Measurements from ENCODE around the gene KMT2B.

Gene KMT2B

DNA sequence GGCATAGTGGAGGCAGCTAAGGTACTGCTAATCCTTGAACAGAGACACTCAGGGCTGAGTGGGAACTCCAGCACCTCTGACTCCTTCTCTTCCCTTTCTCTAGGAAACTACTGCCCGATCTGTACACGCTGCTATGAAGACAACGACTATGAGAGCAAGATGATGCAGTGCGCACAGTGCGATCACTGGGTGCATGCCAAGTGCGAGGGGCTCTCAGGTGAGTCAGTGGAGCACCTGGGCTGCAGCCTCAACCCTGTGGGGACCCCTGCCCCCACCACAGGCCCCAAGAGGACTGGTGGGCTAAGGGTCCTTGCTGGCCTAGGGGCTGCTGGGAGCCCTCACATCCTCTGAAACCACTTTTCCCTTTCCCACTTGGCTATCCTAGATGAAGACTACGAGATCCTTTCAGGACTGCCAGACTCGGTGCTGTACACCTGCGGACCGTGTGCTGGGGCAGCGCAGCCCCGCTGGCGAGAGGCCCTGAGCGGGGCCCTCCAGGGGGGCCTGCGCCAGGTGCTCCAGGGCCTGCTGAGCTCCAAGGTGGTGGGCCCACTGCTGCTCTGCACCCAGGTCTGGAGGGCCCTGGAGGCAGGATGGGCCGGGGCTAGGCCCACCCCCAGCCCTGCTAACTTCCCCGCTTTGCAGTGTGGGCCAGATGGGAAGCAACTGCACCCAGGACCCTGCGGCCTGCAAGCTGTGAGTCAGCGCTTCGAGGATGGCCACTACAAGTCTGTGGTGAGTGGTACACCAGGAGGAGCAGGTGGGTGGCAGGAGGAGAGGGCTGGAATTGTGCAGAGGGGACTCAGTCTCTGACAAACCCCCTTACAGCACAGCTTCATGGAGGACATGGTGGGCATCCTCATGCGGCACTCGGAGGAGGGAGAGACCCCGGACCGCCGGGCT, 9.5 kb downstream of the KMT2B start:
- DNase-seq (ENCODE audit: low read depth) = no peak

DNA sequence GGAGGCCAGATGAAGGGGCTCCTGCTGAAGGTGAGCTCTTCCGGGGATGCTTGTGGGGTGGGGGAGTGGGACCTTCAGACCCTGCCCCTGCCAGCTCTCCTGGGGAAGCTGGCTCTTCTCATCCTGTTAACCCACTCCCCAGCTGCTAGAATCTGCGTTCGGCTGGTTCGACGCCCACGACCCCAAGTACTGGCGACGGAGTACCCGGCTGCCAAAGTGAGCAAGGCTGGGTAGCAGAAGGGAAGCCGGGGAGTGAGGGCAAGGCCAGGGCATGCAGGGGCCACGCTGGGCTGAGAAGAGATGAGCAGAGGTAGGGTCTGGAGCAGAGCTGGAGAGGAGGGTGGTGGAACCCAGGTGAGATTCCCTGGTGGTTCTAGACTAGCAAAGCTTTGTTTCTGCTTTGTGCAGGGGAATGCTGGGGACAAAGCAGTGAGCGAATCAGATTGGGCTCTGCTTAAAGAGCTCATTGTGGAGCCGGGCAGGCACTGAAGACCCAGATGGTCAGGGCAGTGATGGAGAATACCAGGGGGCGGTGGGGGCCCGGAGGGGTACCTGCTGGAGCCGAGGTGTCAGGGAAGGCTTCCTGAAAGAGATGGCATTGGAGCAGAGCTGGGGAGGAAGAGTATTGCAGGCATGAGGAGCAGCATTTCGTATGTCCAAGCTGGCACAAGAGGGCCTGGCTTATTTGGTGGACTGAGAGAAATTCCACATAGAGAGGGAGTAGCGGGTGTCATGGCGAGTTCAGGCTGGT, 10.3 kb downstream of the KMT2B start:
- no peak for DNase-seq (ENCODE audit: low read depth)

GRCh38 chr19:35729021-35729420, 11.2 kb downstream of the KMT2B start:
- DNase-seq (ENCODE audit: low read depth) = no peak

DNA sequence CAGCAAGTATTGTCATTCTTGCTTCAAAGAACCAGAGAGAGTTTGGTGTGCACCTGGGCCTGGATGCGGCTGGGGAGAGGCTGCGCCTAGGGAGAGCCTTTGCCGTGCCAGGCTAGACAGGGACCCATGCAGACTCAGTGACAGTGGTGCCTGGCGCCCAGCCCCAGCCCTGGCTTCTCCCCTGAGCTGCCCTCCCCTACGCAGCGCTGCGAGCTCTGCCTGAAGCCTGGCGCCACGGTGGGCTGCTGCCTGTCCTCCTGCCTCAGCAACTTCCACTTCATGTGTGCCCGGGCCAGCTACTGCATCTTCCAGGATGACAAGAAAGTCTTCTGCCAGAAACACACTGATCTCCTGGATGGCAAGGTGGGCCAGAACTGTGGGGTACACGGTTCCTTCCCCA, 12.0 kb downstream of the KMT2B start:
- no peak for DNase-seq (ENCODE audit: low read depth)

GRCh38 chr19:35730326-35730725, 12.5 kb downstream of the KMT2B start:
- no peak for DNase-seq (ENCODE audit: low read depth)

GRCh38 chr19:35731353-35731752, 13.6 kb downstream of the KMT2B start:
- DNase-seq (ENCODE audit: low read depth) = no peak

DNA sequence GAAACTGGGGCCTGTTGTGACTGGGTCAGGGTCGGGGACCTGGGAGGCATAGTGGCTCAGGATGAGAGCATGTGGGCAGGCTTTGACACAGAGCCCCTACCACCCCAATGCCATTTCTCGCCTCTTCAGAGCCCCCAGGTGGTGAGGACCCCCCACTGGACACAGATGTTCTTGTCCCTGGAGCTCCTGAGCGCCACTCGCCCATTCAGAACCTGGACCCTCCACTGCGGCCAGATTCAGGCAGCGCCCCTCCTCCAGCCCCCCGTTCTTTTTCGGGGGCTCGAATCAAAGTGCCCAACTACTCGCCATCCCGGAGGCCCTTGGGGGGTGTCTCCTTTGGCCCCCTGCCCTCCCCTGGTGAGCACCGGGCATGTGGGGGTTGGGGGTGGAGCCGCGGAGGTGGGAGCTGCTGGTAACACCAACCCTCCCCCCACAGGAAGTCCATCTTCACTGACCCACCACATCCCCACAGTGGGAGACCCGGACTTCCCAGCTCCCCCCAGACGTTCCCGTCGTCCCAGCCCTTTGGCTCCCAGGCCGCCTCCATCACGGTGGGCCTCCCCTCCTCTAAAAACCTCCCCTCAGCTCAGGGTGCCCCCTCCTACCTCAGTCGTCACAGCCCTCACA, 14.1 kb downstream of the KMT2B start:
- no peak for DNase-seq (ENCODE audit: low read depth)

- DNase-seq (ENCODE audit: low read depth) = no peak
Observed at GRCh38 chr19:35732540-35733179, 14.9 kb downstream of the KMT2B start.

DNA sequence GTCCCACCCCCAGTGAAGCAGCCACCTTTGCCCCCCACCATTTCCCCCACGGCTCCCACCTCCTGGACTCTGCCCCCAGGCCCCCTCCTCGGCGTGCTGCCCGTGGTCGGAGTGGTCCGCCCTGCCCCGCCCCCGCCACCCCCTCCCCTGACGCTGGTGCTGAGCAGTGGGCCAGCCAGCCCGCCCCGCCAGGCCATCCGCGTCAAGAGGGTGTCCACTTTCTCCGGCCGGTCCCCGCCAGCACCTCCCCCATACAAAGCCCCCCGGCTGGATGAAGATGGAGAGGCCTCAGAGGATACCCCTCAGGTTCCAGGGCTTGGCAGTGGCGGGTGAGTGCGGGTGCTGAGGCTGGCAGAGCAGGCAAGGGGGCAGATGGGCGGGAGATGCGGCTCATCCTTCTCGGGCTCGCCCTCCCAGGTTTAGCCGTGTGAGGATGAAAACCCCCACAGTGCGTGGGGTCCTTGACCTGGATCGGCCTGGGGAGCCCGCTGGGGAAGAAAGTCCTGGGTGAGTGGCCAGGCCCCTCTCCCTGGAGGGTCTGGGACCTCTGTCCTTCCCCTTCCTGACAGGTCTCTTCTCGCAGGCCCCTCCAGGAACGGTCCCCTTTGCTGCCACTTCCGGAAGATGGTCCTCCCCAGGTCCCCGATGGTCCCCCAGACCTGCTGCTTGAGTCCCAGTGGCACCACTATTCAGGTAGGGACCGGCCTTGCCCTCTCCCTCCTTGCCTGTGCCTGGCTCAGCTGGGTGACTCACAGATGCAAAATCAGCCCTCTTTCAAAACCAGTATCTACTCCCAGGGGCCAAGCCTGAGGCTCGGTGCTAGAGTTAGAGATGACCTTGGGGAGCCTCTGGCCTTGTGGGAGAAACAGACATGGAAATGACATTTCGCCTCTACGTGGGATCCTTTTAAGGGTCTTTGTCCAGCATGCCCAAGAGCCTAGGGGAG, 15.7 kb downstream of the KMT2B start:
- DNase-seq (ENCODE audit: low read depth) = no peak

GRCh38 chr19:35734273-35734672, 16.5 kb downstream of the KMT2B start:
- DNase-seq (ENCODE audit: low read depth) = no peak

- no peak for DNase-seq (ENCODE audit: low read depth)
Observed at GRCh38 chr19:35734889-35735288, 17.1 kb downstream of the KMT2B start.

DNA sequence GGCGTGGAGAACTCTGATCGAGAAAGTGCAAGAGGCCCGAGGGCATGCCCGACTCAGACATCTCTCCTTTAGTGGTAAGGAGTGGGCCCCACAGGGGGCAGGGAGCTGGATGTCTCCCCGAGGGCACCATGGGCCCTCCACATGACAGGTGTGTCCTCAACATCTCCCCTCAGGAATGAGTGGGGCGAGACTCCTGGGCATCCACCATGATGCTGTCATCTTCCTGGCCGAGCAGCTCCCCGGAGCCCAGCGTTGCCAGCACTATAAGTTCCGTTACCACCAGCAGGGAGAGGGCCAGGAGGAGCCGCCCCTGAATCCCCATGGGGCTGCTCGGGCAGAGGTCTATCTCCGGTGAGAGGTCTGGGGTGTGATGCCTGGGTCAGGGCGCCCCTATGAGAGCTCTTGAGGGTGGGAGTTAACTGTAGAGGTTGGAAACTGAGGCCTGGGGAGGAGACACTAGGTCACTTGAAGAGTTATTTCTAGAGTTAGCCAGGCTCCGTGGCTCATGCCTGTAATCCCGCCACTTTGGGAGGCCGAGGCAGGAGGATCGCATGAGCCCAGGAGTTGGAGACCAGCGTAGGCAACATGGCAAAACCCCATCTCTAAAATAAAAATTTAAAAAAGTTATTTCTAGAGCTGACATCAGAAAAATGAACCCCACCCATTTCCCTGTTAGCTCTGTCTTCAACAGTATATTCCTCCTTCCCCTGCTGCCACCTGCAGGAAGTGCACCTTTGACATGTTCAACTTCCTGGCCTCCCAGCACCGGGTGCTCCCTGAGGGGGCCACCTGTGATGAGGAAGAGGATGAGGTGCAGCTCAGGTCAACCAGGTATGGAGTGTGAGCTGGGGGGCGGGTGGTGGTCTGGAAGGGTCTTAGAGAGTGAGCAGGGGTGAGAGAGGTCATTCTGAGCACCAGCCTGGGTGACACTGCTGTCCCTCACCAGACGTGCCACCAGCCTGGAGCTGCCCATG, 19.4 kb downstream of the KMT2B start:
- no peak for DNase-seq (ENCODE audit: low read depth)

DNA sequence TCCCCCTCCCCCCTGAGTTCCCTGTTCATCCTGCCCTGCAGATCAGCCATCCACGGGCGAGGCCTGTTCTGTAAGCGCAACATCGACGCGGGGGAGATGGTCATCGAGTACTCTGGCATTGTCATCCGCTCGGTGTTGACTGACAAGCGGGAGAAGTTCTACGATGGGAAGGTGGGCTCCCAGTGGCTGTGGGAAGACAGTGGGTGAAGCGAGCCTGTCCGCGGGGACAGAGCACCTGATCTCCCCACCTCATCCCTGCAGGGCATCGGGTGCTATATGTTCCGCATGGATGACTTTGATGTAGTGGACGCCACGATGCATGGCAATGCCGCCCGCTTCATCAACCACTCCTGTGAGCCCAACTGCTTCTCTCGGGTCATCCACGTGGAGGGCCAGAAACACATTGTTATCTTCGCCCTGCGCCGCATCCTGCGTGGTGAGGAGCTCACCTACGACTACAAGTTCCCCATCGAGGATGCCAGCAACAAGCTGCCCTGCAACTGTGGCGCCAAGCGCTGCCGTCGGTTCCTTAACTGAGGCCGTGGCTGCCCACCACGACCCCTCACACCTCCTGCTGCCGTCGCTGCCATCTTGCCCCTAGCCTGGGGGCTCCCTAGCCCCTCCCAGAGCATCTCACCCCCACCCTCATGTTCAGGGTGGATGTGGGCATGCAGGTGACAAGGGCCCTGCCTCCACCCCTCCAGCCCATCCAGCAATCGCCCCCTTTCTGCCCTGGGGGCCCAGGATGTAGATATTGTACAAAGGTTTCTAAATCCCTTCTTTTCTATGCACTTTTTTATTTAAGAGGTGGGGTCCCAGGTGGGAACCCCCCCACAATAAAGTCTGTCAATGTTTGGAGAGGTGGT, 20.5 kb downstream of the KMT2B start:
- no peak for DNase-seq (ENCODE audit: low read depth)

GRCh38 chr19:35738887-35739229, 21.1 kb downstream of the KMT2B start:
- DNase-seq (ENCODE audit: low read depth) = no peak

DNA sequence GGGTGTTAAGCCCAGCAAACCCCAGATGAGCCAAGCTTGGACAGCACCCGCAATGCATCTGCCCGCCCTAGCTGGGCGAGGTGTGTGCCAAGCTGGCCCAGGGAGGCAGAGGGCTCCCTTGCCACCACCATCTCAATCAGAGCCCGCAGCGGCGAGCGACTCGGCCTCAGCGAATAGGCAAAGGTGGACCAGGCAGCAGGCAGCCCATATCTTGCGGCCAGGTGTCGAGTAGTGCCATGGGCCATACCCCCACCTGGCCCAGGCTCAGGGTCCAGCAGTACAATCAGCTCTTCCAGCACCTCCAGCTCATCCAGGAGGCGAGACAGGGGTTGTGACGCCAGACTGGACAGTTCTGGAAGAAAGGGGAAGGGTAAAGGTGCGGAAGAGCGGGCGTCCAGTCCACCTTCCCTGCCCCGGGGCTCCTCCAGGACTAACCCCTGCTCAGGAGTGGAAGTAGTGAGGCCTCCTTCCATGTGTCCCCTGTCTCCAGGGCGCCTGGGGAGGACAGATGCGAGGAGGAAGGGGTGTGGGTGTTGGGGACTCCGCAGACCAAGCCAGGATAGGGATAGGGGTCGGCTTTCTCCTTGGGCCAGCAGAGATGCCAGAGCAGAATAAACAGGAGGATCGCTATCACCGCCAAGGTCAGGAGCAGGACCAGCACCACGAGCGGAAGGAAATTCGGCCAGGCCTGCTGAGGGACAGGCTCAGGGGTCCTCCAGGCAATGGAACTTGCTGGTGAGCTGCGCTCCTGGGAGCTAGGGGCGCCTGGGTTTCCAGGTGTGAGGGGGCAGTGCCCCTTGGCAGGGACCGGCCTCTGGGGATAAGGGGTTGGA, 21.7 kb downstream of the KMT2B start:
- no peak for DNase-seq (ENCODE audit: low read depth)

DNA sequence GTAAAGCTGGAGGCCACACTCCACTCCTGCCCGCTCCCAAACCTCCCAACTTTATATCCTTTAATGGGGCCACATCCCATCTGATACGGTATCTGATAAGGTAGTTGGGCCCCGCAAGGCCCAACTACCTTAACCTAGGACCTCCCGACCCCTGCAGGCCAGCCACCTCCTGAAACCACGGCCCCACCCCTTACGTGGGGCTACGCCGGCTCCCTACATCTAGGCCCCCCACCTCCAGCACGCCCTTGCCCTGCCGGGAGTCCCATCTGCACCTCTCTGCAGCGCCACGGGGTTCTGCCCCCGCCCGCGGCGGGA, 22.3 kb downstream of the KMT2B start:
- DNase-seq (ENCODE audit: low read depth) = no peak

DNA sequence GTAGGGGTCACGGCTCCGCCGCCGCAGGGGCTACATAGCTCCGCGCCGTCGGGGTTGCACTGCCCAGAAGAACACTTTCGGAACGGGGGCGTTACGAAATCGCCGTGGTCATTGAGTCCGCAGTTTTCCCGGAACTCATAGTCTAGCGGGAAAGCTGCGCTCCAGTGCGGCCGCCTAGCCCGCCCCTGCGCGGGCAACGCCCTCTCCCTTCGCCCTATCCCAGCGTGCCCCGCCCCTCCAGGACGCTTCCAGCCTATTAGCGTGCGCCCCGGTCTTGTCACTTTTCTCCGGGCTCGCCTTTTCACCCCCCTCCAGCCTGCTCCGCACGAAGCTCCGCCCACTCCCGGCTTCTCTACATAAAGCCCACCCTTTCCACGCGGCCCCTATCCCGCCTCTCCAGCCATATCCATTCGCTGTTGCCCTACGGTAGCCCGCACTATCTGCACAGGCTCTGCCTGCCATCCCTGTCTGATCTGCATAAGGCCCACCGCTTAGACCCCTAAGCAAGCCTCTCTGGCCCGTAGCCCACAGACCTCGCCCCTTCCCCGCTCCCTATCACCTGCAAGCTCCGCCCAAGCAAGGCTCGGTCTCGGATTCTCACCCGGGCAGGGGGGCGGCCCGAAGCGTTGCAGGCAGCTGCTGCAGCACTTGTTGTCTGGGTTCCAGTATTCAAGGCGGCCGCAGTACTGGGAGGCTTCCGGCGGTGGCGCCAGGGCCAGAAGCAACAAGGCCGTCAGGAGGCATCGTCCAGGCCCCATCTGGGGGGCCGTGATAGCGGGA, 22.8 kb downstream of the KMT2B start:
- DNase-seq (ENCODE audit: low read depth) = peak; percentile 94

DNA sequence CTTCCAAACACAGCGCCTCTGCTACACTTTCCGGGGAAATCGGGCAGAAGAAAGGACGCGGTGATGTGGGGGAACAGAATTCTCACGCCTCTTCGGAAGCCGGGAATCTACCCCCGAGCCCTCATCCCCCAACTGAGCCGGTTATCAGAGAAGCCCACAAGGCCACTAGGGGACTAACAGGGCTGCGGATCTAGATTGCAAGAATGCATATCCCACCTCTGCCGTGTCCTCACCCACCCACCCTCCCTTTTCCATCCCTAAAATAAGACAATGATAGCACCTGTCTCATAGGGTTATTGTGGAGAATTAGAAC, 23.4 kb downstream of the KMT2B start:
- no peak for DNase-seq (ENCODE audit: low read depth)
